HG03280 (cell line): ENCODE data around the gene MAPK1IP1L.
"Not testable (repeated sequence)": the region's sequence is repeated elsewhere in the genome, so short reads cannot be mapped to it uniquely, and the experiment has no call there.

Source experiments
- ATAC-seq: cut with Tn5 transposase; IDR thresholded peaks from one replicate; pipeline ENCODE4 v1.9.1; 2021; ENCODE audit warnings: mild to moderate bottlenecking, moderate library complexity; ENCODE audit not compliant: unreplicated experiment

The MAPK1IP1L gene

GRCh38 chr14:55053500-55053899, 2.1 kb downstream of the MAPK1IP1L start:
- ATAC-seq: no peak

- ATAC-seq: no peak
These were observed 2.7 kb downstream of the MAPK1IP1L start for GRCh38 chr14:55054098-55054497.

- ATAC-seq: no peak
These were observed 6.5 kb downstream of the MAPK1IP1L start for GRCh38 chr14:55057919-55058318.

- no peak for ATAC-seq
These were observed 7.9 kb downstream of the MAPK1IP1L start for GRCh38 chr14:55059333-55059732.

GRCh38 chr14:55062517-55063351, 11.3 kb downstream of the MAPK1IP1L start:
- no peak for ATAC-seq

- not testable (repeated sequence) for ATAC-seq
These were observed 13.4 kb downstream of the MAPK1IP1L start for GRCh38 chr14:55064896-55065295.

- ATAC-seq: no peak
These were observed 14.0 kb downstream of the MAPK1IP1L start for GRCh38 chr14:55065411-55065810.

- ATAC-seq: no peak
These were observed 14.8 kb downstream of the MAPK1IP1L start for GRCh38 chr14:55066223-55066622.

GRCh38 chr14:55070981-55071411, 19.5 kb downstream of the MAPK1IP1L start:
- ATAC-seq: no peak

GRCh38 chr14:55071870-55072640, 20.6 kb downstream of the MAPK1IP1L start:
- peak; percentile 45 for ATAC-seq

GRCh38 chr14:55073856-55074255, 22.4 kb downstream of the MAPK1IP1L start:
- no peak for ATAC-seq

GRCh38 chr14:55074662-55075061, 23.2 kb downstream of the MAPK1IP1L start:
- ATAC-seq: peak; percentile 44

- ATAC-seq: no peak
These were observed 24.3 kb downstream of the MAPK1IP1L start for GRCh38 chr14:55075628-55076175.

- peak; percentile 42 for ATAC-seq
These were observed 26.0 kb downstream of the MAPK1IP1L start for GRCh38 chr14:55077170-55078151.

GRCh38 chr14:55079961-55080360, 28.5 kb downstream of the MAPK1IP1L start:
- ATAC-seq: not testable (repeated sequence)

- ATAC-seq: no peak
These were observed 33.1 kb downstream of the MAPK1IP1L start for GRCh38 chr14:55084401-55085059.

GRCh38 chr14:55085060-55085660, 33.7 kb downstream of the MAPK1IP1L start:
- no peak for ATAC-seq

- no peak for ATAC-seq
These were observed 35.5 kb downstream of the MAPK1IP1L start for GRCh38 chr14:55086938-55087337.

- ATAC-seq: no peak
These were observed 36.9 kb downstream of the MAPK1IP1L start for GRCh38 chr14:55088356-55088755.
